ENCODE measurements around the gene NKX1-1.

Gene NKX1-1

GRCh38 chr4:1381944-1382541 is 24.2 kb downstream of the NKX1-1 start:
- no peak overlapping the region for H3K27ac ChIP-seq (ENCODE audit: low read length)
- H3K4me3 ChIP-seq (ENCODE audit: low read length) = no peak overlapping the region
- H3K9me3 ChIP-seq (replicated peaks; ENCODE audit: insufficient read depth, low read length) = no peaks in the 10 kb centered on the region
- no peaks in the 10 kb centered on the region for H3K79me2 ChIP-seq (ENCODE audit: low read length)
- no peak overlapping the region for H3K4me2 ChIP-seq (ENCODE audit: low read depth, low read length)
- H3K36me3 ChIP-seq (replicated peaks; ENCODE audit: insufficient read depth, low read length) = no peaks in the 10 kb centered on the region
- no peaks in the 10 kb centered on the region for H4K20me1 ChIP-seq (ENCODE audit: insufficient read depth, low read length)
- no peaks in the 10 kb centered on the region for H3K4me1 ChIP-seq (ENCODE audit: low read length)
- no peak overlapping the region for H3K9ac ChIP-seq (ENCODE audit: low read length)
- DNase-seq = no peak
- no peak for TF ChIP-seq EZH2phosphoT487 (IDR thresholded peaks at IDR 0.05; ENCODE audit: low read length)
- no peak for TF ChIP-seq CTCF (IDR thresholded peaks at IDR 0.05; ENCODE audit: low read length)
- no peak for TF ChIP-seq EZH2 (optimal IDR thresholded peaks at IDR 0.05; ENCODE audit: low read depth, low read length)
- H3K9me2 ChIP-seq (replicated peaks; ENCODE audit: insufficient read depth, low read length) = no peaks in the 10 kb centered on the region
- no peak overlapping the region for H2AFZ ChIP-seq (ENCODE audit: low read length)
- no peaks in the 10 kb centered on the region for H3F3A ChIP-seq (ENCODE audit: insufficient read depth, low read length)
- no peaks in the 10 kb centered on the region for H3K27me3 ChIP-seq (replicated peaks; ENCODE audit: insufficient read depth, low read length)

GRCh38 chr4:1381181-1381621 is 25.0 kb downstream of the NKX1-1 start:
- TF ChIP-seq EZH2 (optimal IDR thresholded peaks at IDR 0.05; ENCODE audit: low read depth, low read length) (no peak), CTCF (IDR thresholded peaks at IDR 0.05; ENCODE audit: low read length) (no peak), EZH2phosphoT487 (IDR thresholded peaks at IDR 0.05; ENCODE audit: low read length) (no peak)
- H3K9ac ChIP-seq (ENCODE audit: low read length) = no peak overlapping the region
- H4K20me1 ChIP-seq (ENCODE audit: insufficient read depth, low read length) = no peaks in the 10 kb centered on the region
- H3F3A ChIP-seq (ENCODE audit: insufficient read depth, low read length) = no peaks in the 10 kb centered on the region
- no peaks in the 10 kb centered on the region for H3K9me3 ChIP-seq (replicated peaks; ENCODE audit: insufficient read depth, low read length)
- H3K36me3 ChIP-seq (replicated peaks; ENCODE audit: insufficient read depth, low read length) = no peaks in the 10 kb centered on the region
- H3K79me2 ChIP-seq (ENCODE audit: low read length) = no peaks in the 10 kb centered on the region
- H3K27me3 ChIP-seq (replicated peaks; ENCODE audit: insufficient read depth, low read length) = no peaks in the 10 kb centered on the region
- no peak overlapping the region for H3K4me3 ChIP-seq (ENCODE audit: low read length)
- no peak overlapping the region for H3K4me2 ChIP-seq (ENCODE audit: low read depth, low read length)
- H3K4me1 ChIP-seq (ENCODE audit: low read length) = no peaks in the 10 kb centered on the region
- H3K9me2 ChIP-seq (replicated peaks; ENCODE audit: insufficient read depth, low read length) = no peaks in the 10 kb centered on the region
- no peak overlapping the region for H3K27ac ChIP-seq (ENCODE audit: low read length)
- no peak overlapping the region for H2AFZ ChIP-seq (ENCODE audit: low read length)
- DNase-seq = no peak

GRCh38 chr4:1380368-1381151 is 25.7 kb downstream of the NKX1-1 start:
- H3K9me2 ChIP-seq (replicated peaks; ENCODE audit: insufficient read depth, low read length) = no peaks in the 10 kb centered on the region
- no peaks in the 10 kb centered on the region for H3K27me3 ChIP-seq (replicated peaks; ENCODE audit: insufficient read depth, low read length)
- no peak overlapping the region for H3K4me2 ChIP-seq (ENCODE audit: low read depth, low read length)
- H3K79me2 ChIP-seq (ENCODE audit: low read length) = no peaks in the 10 kb centered on the region
- H3F3A ChIP-seq (ENCODE audit: insufficient read depth, low read length) = no peaks in the 10 kb centered on the region
- no peak overlapping the region for H3K9ac ChIP-seq (ENCODE audit: low read length)
- H3K27ac ChIP-seq (ENCODE audit: low read length) = no peak overlapping the region
- no peak for TF ChIP-seq CTCF (IDR thresholded peaks at IDR 0.05; ENCODE audit: low read length)
- TF ChIP-seq EZH2phosphoT487 (IDR thresholded peaks at IDR 0.05; ENCODE audit: low read length) = no peak
- no peak for TF ChIP-seq EZH2 (optimal IDR thresholded peaks at IDR 0.05; ENCODE audit: low read depth, low read length)
- DNase-seq = no peak
- no peaks in the 10 kb centered on the region for H4K20me1 ChIP-seq (ENCODE audit: insufficient read depth, low read length)
- H3K36me3 ChIP-seq (replicated peaks; ENCODE audit: insufficient read depth, low read length) = no peaks in the 10 kb centered on the region
- no peaks in the 10 kb centered on the region for H3K9me3 ChIP-seq (replicated peaks; ENCODE audit: insufficient read depth, low read length)
- no peak overlapping the region for H3K4me3 ChIP-seq (ENCODE audit: low read length)
- H3K4me1 ChIP-seq (ENCODE audit: low read length) = no peaks in the 10 kb centered on the region
- H2AFZ ChIP-seq (ENCODE audit: low read length) = no peak overlapping the region

Measured in MM.1S (cell line).